DND-41 (cell line): Measurements from ENCODE around the gene MCOLN3.

ENCODE experiments used
- EZH2 ChIP-seq: IDR thresholded peaks from 3 replicates; pipeline ENCODE4 v1.6.1; 2012; ENCODE audit warnings: borderline replicate concordance, low read depth, mild to moderate bottlenecking, moderate library complexity, low read length, inconsistent platforms; ENCODE audit not compliant: severe bottlenecking
- TF ChIP-seq, protein P1 (sequence below): IDR thresholded peaks from 2 replicates; pipeline ENCODE4 v1.5.1; 2012; ENCODE audit warnings: borderline replicate concordance, low read length, moderate library complexity, mild to moderate bottlenecking; ENCODE audit not compliant: poor library complexity, severe bottlenecking; ENCODE audit errors: extremely low read depth

- TF ChIP-seq, protein P1, sequence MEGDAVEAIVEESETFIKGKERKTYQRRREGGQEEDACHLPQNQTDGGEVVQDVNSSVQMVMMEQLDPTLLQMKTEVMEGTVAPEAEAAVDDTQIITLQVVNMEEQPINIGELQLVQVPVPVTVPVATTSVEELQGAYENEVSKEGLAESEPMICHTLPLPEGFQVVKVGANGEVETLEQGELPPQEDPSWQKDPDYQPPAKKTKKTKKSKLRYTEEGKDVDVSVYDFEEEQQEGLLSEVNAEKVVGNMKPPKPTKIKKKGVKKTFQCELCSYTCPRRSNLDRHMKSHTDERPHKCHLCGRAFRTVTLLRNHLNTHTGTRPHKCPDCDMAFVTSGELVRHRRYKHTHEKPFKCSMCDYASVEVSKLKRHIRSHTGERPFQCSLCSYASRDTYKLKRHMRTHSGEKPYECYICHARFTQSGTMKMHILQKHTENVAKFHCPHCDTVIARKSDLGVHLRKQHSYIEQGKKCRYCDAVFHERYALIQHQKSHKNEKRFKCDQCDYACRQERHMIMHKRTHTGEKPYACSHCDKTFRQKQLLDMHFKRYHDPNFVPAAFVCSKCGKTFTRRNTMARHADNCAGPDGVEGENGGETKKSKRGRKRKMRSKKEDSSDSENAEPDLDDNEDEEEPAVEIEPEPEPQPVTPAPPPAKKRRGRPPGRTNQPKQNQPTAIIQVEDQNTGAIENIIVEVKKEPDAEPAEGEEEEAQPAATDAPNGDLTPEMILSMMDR, result no peak
- TF ChIP-seq EZH2, result no peak
These were observed 40.1 kb upstream of the MCOLN3 start for GRCh38 chr1:85088408-85088784.
